ENCODE measurements around the gene MTHFD1L.
A peak's percentile ranks its signal among the peaks of the same experiment; 100 is the strongest.

Gene MTHFD1L

DNA sequence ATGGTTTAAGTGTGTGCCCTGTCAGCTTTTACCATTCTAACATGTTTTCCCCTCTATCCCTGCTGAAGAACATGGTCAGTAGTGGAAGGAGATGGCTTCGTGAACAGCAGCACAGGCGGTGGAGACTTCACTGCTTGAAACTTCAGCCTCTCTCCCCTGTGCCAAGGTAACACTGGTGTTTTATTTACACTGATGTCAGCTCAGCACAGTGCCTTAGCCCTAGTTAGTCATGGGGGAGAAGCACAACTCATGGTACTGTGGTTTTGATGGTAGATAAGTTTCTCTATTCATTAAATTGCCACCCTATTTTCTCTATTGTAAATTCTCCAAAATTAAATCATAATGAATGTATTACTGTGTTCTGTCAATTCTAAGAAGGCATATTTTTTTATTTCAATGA lies 56.6 kb downstream of the MTHFD1L start:
- intact Hi-C loops (cut with DNase I), result no loop called here
- DNase-seq, result no peak

DNA sequence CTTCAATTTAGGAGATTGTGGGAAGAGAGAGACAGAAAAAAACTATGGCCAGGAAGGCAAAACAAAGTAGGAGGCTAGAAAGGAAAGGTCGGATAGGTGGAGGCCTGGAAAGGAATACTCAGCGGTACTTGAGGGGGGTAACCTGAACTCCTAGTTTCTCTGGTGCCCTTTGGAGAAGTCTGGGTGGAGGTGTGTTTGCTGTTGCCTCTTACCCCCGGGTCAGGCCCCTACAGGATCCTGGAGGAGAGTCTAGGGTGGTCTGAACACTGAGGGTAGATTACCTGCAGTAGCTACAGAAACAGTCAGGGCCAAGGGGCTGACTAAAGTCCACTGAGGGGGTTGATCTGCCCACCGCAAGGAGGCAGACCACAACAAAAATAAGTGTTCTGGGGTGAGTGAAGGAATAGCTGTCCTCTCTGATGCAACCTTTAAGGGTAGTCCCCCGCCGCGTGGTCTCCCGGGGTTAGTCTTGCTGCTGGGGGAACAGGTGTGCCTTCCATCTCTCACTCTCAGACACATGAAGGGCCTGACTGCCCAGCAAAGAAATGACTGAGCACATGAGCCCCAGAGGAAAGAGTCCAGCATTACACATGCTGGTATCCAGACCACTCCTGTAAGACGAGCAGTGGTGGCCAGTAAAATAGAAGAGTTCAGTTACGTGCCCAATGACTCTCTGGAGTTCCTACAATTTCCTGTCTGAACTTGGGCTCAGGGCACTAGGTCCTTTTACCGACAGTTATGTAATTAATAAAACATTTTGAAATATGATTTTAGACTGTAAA lies 59.5 kb downstream of the MTHFD1L start:
- intact Hi-C loops (cut with DNase I), result no loop called here

GRCh38 chr6:150925590-150925928 lies 60.1 kb downstream of the MTHFD1L start:
- DNase-seq, result peak in 1 of 42 donors; percentile 28
- intact Hi-C loops (cut with DNase I), result no loop called here

More for the DNA sequence above, 59.5 kb downstream of the MTHFD1L start:
- peak in 1 of 42 donors; percentile 17 for DNase-seq

GRCh38 chr6:150925976-150926375 lies 60.5 kb downstream of the MTHFD1L start:
- intact Hi-C loops (cut with DNase I), result no loop called here
- peak in 1 of 42 donors; percentile 4 for DNase-seq

- intact Hi-C loops (cut with DNase I), result no loop called here
- DNase-seq, result no peak
Measured at GRCh38 chr6:150928882-150929281, 63.4 kb downstream of the MTHFD1L start.

DNA sequence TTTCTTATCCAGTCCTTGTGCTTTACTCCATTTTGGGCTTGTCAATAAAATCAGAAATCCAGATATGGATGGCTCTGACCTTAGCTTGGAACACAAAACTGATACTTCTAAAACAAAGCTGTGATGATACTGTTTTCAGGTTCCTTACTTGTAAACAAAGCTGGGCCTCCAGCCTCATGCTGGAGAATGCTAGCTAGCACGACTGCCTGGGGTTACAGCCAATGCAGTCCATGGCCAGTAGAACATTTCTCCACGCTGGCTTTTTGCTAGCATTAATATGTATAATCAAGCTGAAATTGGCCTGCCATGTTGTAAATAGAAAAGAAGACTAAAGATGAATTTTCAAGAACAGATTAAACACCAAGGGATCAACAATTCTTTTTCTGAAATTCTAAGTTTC lies 63.9 kb downstream of the MTHFD1L start:
- intact Hi-C loops (cut with DNase I), result no loop called here
- DNase-seq, result no peak

GRCh38 chr6:150930841-150931240 lies 65.3 kb downstream of the MTHFD1L start:
- intact Hi-C loops (cut with DNase I), result no loop called here
- DNase-seq, result no peak

GRCh38 chr6:150931405-150931804 lies 65.9 kb downstream of the MTHFD1L start:
- DNase-seq, result no peak
- intact Hi-C loops (cut with DNase I), result no loop called here

DNA sequence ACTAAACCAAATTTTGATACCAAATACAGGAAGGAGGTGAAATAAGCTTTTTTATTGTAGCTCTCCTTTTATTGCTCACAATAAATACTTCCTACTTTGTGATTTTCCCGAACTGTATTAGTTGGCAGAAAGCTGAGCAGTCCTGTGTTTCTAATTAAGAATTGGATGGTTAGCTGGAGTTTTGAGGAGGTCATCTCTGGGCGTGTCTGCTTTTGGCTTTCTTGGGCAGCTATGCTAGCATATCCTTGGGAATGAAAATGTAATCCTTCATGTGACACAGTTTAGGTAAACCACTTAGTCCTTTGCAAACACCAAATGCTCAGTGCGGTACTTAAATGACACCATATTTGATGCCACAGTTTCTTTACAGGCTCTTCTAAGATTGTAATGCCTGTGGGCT lies 67.5 kb downstream of the MTHFD1L start:
- intact Hi-C loops (cut with DNase I), result no loop called here
- no peak for DNase-seq

- intact Hi-C loops (cut with DNase I), result no loop called here
Measured at GRCh38 chr6:150934380-150934779, 68.9 kb downstream of the MTHFD1L start.

DNA sequence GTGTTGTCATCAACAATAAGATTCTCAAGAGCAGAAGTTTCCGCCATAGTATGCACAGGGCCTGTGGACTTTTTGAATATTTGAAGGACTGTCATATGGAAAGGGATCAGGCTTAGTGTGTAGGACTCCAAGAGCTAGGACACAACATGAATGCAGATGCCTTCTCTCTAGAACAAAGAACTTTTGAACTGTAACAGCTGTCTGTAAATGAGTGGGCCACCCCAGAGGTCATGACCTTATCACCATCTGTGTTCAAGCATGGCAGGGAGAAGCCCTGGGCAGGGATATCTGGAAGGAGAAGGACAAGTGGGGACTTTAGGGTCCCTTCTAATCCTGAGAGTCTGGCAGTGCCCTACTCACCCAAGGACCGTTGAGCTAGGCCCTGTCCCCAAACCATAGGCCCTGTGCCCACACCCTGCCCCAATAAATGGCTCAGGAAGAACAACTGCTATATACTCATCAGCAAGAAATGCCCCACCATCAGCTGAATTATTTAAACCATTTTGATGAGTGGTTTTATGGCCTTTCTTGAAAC lies 70.6 kb downstream of the MTHFD1L start:
- DNase-seq, result peak in 1 of 42 donors; percentile 21

More at GRCh38 chr6:150934380-150934779, 68.9 kb downstream of the MTHFD1L start:
- no peak for DNase-seq

DNA sequence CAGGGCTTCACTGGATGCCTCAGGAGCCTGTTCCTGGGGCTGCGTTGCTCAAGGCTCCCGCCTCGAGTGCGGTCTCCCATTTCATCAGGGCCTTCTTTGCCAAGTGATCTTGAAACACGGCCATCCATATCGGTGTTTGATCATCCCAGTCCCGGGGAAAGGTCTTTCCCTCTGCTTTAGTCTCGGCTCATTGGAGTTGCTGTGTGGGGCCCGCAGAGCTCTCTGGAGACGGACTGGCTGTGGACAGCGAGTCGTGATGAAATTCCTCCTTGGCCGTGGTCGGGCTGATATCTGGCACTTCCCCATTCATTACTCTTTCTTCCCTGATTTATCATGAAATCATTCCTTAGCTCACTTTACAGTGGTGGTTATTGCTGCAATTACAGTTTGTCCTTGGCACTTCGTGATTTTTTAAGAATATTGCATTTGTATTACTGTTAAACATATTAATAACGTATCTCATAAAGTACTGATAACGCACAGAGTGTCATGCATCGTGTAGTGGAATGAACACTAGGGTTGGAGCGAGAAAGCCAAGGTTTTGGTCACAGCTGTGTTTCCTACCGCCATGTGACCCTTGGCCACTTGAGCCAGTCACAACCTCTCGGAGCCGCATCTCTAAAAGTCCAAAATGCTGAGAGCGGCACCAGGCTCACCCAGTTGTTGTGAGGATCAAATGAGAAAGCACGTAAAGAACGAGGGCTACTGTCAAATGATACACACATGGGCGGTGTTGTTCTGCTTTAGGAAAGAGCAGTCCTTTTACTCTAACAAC lies 71.8 kb downstream of the MTHFD1L start:
- DNase-seq, result no peak
- intact Hi-C loops (cut with DNase I), result no loop called here

More for the DNA sequence above, 70.6 kb downstream of the MTHFD1L start:
- intact Hi-C loops (cut with DNase I), result no loop called here

- no peak for DNase-seq
- intact Hi-C loops (cut with DNase I), result no loop called here
Measured at GRCh38 chr6:150939399-150939798, 73.9 kb downstream of the MTHFD1L start.

DNA sequence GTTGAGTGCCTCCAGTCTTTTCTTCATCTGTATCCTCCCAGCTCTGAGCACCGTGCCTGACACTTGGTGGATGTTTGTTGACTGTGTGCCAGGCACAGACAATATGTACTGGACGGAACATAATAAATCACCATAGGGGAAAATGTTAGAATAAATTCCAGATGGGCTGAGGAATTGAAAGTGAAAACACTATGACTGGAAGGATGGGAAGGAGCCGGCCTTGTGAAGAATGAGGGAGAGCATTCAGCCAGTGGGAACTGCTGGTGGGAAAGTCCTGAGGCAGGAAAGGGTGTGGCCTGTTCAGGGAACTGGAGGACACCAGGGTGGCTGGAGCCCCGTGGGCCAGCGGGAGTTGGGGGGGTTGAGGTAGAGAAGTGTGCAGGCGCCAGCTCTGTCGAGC lies 75.4 kb downstream of the MTHFD1L start:
- intact Hi-C loops (cut with DNase I), result no loop called here
- no peak for DNase-seq

GRCh38 chr6:150949526-150949925 lies 84.0 kb downstream of the MTHFD1L start:
- intact Hi-C loops (cut with DNase I), result no loop called here

DNA sequence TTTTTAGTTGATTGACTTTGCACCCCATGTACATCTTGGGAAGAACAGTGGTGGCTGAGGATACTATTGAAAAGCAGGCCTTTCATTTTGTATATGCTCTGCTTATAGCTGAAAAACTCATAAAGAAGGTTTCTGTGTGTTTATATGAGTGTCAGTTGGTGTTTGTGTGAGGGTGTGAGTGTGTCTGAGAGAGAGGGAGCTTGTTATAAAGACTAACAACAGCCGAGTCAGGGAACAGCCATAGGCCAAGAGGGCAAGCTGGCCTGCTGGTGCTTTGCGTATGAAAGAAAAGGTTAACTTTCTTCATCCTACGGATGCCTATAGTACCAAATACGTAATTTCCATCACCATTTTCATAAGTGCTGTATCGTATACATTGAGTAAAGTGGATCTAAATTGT lies 88.3 kb downstream of the MTHFD1L start:
- DNase-seq, result no peak
- intact Hi-C loops (cut with DNase I), result no loop called here

More at GRCh38 chr6:150949526-150949925, 84.0 kb downstream of the MTHFD1L start:
- no peak for DNase-seq

DNA sequence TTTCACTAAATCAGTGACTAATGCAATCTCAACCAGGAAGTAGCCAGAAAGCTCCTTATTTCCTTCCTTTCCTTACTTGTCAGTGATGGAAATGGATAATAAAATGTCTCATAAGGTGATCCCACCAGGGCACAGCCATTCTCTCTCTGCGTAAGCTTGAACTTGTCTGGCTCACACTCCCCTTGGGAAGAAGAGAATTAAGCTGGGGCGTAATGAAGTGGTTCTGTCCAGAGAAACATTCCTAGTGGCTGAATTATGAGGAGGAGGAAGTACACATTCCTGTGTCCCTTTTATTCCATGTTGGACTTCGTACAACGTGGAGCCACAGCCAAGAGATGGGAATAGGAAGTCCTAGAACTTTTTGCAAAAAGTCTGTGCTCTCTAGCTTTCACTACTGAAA lies 93.7 kb downstream of the MTHFD1L start:
- intact Hi-C loops (cut with DNase I), result no loop called here
- DNase-seq, result no peak

DNA sequence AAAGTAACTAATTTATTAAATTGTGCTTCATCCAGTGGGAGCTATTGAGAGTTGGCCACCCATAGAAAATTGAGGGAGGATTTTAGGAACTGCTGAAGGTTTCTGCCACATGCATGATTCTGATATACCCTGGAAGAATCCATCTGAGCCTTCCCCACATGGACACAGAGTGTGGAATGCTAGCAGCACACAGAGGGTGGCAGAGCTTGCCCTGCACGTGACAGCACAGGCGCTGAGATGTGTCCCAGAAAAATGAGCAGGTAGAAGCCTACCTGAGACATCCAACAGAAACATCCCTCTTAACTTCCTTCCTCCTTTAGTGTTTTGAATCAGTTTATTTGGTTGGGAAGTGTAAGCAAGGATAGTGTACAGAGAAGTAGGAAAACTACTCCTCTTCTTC lies 96.9 kb downstream of the MTHFD1L start:
- intact Hi-C loops (cut with DNase I), result no loop called here
- DNase-seq, result no peak

- intact Hi-C loops (cut with DNase I), result no loop called here
- no peak for DNase-seq
Measured at GRCh38 chr6:150964765-150965164, 99.3 kb downstream of the MTHFD1L start.

DNA sequence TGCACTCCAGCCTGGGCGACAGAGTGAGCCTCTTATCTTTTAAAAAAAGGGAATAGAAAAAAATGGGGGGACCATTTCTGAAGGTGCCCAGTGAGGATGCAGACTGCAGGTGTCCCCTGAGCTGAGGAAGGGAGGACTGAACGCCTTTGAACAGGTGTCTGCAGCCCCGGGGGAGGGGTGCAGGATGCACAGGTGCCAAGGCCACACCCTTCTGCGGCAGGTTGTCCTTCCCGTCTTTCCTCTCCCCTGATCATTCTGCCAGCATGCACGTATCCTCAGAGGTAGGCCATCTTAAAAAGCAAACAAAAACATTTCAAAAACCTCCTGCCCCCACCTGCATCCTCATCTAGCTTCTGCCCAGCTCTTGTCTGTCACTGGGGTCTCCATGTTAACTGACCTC lies 101.3 kb downstream of the MTHFD1L start:
- DNase-seq, result no peak

More for the DNA sequence above, 101.3 kb downstream of the MTHFD1L start:
- intact Hi-C loops (cut with DNase I), result no loop called here

Data from head of caudate nucleus (tissue), 42 donors.